Smooth muscle cell (in vitro differentiated cells): ENCODE measurements around the gene EEF1E1. TPM values are rescaled to one million over a fixed set of nuclear protein-coding genes. Genes with fewer than 3 reads are reported as not detected.

Source experiments
- DNase-seq: peaks from one replicate; lab custom pipeline; 2025; ENCODE audit not compliant: unreplicated experiment; lab: John Stamatoyannopoulos, UW
- H2AFZ ChIP-seq: fragments of 200-600 bp; sonication (generic); 2 replicates; pipeline ENCODE4 v1.6.0; 2016; ENCODE audit warnings: antibody characterized with exemption, low read depth, mild to moderate bottlenecking
- H3F3A ChIP-seq: fragments of 200-600 bp; sonication (generic); 2 replicates; pipeline ENCODE4 v1.6.0; 2017; ENCODE audit warnings: antibody characterized with exemption, low read depth
- H3K27ac ChIP-seq: fragments of 200-600 bp; sonication (generic); 2 replicates; pipeline ENCODE4 v1.5.1; 2016; ENCODE audit warnings: low read depth, mild to moderate bottlenecking
- H3K27me3 ChIP-seq: fragments of 200-600 bp; sonication (generic); 2 replicates; pipeline ENCODE4 v1.6.1; 2016; ENCODE audit warnings: low read depth, mild to moderate bottlenecking
- H3K36me3 ChIP-seq: fragments of 200-600 bp; sonication (generic); 2 replicates; pipeline ENCODE4 v1.5.1; 2016; ENCODE audit warnings: low read depth
- H3K4me1 ChIP-seq: fragments of 200-600 bp; sonication (generic); 2 replicates; pipeline ENCODE4 v1.5.1; 2016; ENCODE audit warnings: low read depth
- H3K4me2 ChIP-seq: fragments of 200-600 bp; sonication (generic); 2 replicates; pipeline ENCODE4 v1.6.0; 2016; ENCODE audit warnings: mild to moderate bottlenecking
- H3K4me3 ChIP-seq: fragments of 200-600 bp; sonication (generic); 2 replicates; pipeline ENCODE4 v1.5.1; 2016; ENCODE audit warnings: mild to moderate bottlenecking
- H3K79me2 ChIP-seq: fragments of 200-600 bp; sonication (generic); 2 replicates; pipeline ENCODE4 v1.6.0; 2016; ENCODE audit warnings: low read depth, mild to moderate bottlenecking
- H3K9ac ChIP-seq: fragments of 200-600 bp; sonication (generic); 2 replicates; pipeline ENCODE4 v1.6.0; 2016; ENCODE audit warnings: low read depth
- H3K9me3 ChIP-seq: fragments of 200-600 bp; sonication (generic); replicated peaks from 2 replicates; pipeline ENCODE4 v1.5.1; 2016; ENCODE audit warnings: low read depth
- H4K20me1 ChIP-seq: fragments of 200-600 bp; sonication (generic); 2 replicates; pipeline ENCODE4 v1.6.0; 2016; ENCODE audit warnings: low read depth
- WGBS: methylation state at CpG from one replicate; pipeline ENCODE4 v1.1.7; 2016; ENCODE audit warnings: low lambda C conversion rate; 5-methylcytosine and 5-hydroxymethylcytosine counted together
- polyA plus RNA-seq: library from polyadenylated mRNA; unstranded; fragments of >200 nt; fragmentation: Nextera tagmentation; extraction: Ambion mirVana; gene quantifications from 2 replicates; pipeline ENCODE4 v1.2.1, GENCODE V29; 2016
- total RNA-seq: library from RNA; depleted of rRNA; stranded (reverse); fragments of >200 nt; gene quantifications from 2 replicates; pipeline ENCODE4 v1.2.3, GENCODE V29; 2014
- TF ChIP-seq, protein P1 (sequence below): fragments of 200-600 bp; sonication (generic); IDR thresholded peaks from 2 replicates; pipeline ENCODE4 v1.5.1; 2017; ENCODE audit warnings: borderline replicate concordance, mild to moderate bottlenecking, antibody characterized with exemption; ENCODE audit not compliant: insufficient read depth, poor library complexity, severe bottlenecking

EEF1E1 gene
- total and polyA plus RNA-seq, 2 experiments from 2014 or later = 20.9 to 45.5 TPM

- Histone ChIP-seq H3K4me1 (no peaks in the 10 kb centered on the region), H3K79me2 (peaks cover 7% of the 10 kb centered on the region)
- WGBS = over 99% methylated on average over 3 of the region's 3 CpGs
Observed at GRCh38 chr6:8090650-8091049, 11.7 kb downstream of the EEF1E1 start.

DNA sequence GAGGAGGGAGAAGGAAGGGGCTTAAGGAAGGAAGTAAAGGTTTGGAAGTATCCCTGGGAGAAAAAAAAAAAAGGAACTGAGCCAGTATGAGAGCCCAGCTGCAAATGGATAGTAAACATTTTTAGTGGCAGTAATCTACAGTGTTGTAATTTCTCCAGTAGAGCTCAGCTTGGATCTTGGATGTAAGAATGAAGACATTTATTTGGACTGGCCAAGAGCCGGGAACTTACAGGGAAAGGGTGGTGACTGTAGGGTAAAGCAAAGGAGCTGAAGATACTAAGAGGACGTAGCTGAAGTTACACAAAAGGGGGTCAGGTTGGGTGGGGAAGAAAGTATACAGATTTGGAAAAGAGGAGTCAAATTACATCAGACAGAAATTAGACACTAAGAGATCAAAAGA lies 13.5 kb downstream of the EEF1E1 start:
- Histone ChIP-seq H2AFZ (no peak overlapping the region), H3K4me1 (no peaks in the 10 kb centered on the region), H3K36me3 (peaks cover 24% of the 10 kb centered on the region), H3K4me3 (no peak overlapping the region), H3K27ac (no peak overlapping the region), H3K27me3 (no peaks in the 10 kb centered on the region), H3K9me3 (no peaks in the 10 kb centered on the region), H3K79me2 (peaks cover 7% of the 10 kb centered on the region), H3K9ac (no peak overlapping the region), H3F3A (no peaks in the 10 kb centered on the region), H3K4me2 (no peak overlapping the region), H4K20me1 (peaks cover 2% of the 10 kb centered on the region)
- TF ChIP-seq, protein P1, sequence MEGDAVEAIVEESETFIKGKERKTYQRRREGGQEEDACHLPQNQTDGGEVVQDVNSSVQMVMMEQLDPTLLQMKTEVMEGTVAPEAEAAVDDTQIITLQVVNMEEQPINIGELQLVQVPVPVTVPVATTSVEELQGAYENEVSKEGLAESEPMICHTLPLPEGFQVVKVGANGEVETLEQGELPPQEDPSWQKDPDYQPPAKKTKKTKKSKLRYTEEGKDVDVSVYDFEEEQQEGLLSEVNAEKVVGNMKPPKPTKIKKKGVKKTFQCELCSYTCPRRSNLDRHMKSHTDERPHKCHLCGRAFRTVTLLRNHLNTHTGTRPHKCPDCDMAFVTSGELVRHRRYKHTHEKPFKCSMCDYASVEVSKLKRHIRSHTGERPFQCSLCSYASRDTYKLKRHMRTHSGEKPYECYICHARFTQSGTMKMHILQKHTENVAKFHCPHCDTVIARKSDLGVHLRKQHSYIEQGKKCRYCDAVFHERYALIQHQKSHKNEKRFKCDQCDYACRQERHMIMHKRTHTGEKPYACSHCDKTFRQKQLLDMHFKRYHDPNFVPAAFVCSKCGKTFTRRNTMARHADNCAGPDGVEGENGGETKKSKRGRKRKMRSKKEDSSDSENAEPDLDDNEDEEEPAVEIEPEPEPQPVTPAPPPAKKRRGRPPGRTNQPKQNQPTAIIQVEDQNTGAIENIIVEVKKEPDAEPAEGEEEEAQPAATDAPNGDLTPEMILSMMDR = no peak
- DNase-seq = no peak
- WGBS = 89% methylated on average over 2 of the region's 2 CpGs

More at GRCh38 chr6:8090650-8091049, 11.7 kb downstream of the EEF1E1 start:
- no peaks in the 10 kb centered on the region for H3K9me3 ChIP-seq
- no peak overlapping the region for H3K27ac ChIP-seq
- H3K36me3 ChIP-seq = peaks cover 28% of the 10 kb centered on the region
- no peak for DNase-seq
- H4K20me1 ChIP-seq = no peaks in the 10 kb centered on the region
- H3K4me2 ChIP-seq = no peak overlapping the region
- no peaks in the 10 kb centered on the region for H3K27me3 ChIP-seq
- TF ChIP-seq, protein P1 = no peak
- no peak overlapping the region for H3K4me3 ChIP-seq
- no peak overlapping the region for H2AFZ ChIP-seq
- H3K9ac ChIP-seq = no peak overlapping the region
- H3F3A ChIP-seq = no peaks in the 10 kb centered on the region

DNA sequence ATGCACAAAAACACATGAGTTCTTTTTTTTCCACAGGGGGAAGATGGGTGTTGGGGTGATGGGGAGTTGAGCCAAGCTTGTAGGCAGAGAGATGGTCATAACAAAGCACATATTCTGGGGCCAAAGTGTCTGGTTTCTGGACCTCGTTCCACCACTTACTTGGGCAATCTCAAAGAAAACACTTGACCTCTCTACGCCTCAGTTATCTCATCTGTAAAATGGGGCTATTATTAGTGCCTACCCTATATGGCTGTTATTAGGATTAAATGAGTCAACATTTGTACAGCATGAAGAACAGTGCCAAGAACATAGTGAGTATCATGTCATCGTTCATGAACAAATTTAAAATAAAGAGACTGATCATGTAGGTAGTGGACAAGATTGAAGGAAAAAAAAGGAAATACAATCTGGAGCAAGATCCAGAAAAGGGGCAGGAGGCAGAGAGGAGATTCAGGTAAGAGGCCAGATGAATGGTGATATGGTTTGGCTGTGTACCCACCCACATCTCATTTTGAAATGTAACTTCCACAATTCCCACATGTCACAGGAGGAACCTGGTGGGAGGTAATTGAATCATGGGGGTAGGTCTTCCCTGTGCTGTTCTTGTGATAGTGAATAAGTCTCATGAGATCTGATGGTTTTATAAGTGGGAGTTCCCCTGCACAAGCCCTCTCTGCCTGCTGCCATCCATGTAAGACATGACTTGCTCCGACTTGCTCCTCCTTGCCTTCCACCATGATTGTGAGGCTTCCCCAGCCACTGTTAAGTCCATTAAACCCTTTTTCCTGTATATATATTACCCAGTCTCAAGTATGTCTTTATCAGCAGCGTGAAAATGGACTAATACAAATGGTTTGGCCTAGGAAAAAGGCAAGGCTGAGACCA lies 14.2 kb downstream of the EEF1E1 start:
- no peak overlapping the region for H3K27ac ChIP-seq
- H4K20me1 ChIP-seq = peaks cover 2% of the 10 kb centered on the region
- peaks cover 5% of the 10 kb centered on the region for H3K4me1 ChIP-seq
- 89% methylated on average over 5 of the region's 5 CpGs for WGBS
- H3K9me3 ChIP-seq = no peaks in the 10 kb centered on the region
- H3F3A ChIP-seq = no peaks in the 10 kb centered on the region
- H3K36me3 ChIP-seq = peaks cover 24% of the 10 kb centered on the region
- DNase-seq = no peak
- no peak overlapping the region for H2AFZ ChIP-seq
- H3K4me3 ChIP-seq = no peak overlapping the region
- H3K79me2 ChIP-seq = peaks cover 7% of the 10 kb centered on the region
- no peak overlapping the region for H3K4me2 ChIP-seq
- TF ChIP-seq, protein P1 = no peak
- no peaks in the 10 kb centered on the region for H3K27me3 ChIP-seq
- H3K9ac ChIP-seq = no peak overlapping the region

GRCh38 chr6:8086755-8087306 lies 15.5 kb downstream of the EEF1E1 start:
- Histone ChIP-seq H3K9me3 (no peaks in the 10 kb centered on the region), H3K27ac (no peak overlapping the region), H3K36me3 (peaks cover 24% of the 10 kb centered on the region), H3K4me2 (no peak overlapping the region), H3K79me2 (peaks cover under 1% of the 10 kb centered on the region), H2AFZ (no peak overlapping the region), H3F3A (peaks cover 5% of the 10 kb centered on the region), H3K27me3 (no peaks in the 10 kb centered on the region), H3K4me3 (no peak overlapping the region), H3K9ac (no peak overlapping the region), H3K4me1 (peaks cover 6% of the 10 kb centered on the region), H4K20me1 (peaks cover 2% of the 10 kb centered on the region)
- WGBS = 93% methylated on average over 9 of the region's 9 CpGs
- DNase-seq = no peak
- TF ChIP-seq, protein P1 = no peak
